NCI-H2107 treated with DMSO at 0.1 percent for 48 hours (cell line): Measurements from ENCODE around the gene EXD2.
"Not testable (repeated sequence)": the region's sequence is repeated elsewhere in the genome, so short reads cannot be mapped to it uniquely, and the experiment has no call there.

Experiments used
- DNase-seq: peaks from one replicate; lab custom pipeline; 2025; ENCODE audit not compliant: unreplicated experiment; lab: John Stamatoyannopoulos, UW

The EXD2 gene

DNA sequence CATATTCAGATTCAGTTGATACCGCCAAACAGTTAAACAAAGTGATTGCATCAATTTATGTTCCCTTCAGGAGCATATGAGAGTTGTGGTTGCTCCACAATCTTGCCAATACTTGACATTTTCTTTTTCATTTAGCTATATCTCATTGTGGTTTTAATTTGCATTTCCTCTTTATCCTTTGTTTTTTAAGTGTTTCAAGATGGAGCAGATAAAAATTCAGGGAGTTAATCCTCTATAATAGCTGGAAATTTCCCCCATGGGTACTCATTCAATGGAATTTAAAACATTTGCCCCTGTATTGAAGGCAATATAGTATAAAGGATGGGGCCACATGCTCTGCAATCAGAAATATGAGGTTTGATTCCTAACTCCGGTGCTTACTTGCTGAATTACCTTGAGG, 1.1 kb upstream of the EXD2 start:
- no peak for DNase-seq

DNA sequence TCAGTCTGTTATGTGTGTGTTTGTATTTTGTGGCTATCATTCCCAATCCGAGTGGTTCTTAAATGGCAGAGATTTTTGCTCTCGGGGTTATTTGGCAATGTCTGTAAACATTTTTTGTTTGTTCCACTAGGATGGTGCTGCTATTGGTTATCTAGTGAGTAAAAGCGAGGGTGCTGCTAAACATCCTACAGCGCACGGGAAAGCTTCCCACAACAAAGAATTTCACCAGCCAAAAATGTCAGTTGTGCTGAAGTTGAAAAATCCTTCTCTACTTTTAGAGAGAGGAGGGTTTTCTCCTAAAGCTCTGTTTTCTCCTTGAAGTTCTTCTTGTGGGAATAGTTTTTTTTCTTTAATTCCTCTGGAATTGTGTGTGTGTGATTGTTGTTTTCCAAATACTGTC, 2.4 kb downstream of the EXD2 start:
- DNase-seq: no peak

DNA sequence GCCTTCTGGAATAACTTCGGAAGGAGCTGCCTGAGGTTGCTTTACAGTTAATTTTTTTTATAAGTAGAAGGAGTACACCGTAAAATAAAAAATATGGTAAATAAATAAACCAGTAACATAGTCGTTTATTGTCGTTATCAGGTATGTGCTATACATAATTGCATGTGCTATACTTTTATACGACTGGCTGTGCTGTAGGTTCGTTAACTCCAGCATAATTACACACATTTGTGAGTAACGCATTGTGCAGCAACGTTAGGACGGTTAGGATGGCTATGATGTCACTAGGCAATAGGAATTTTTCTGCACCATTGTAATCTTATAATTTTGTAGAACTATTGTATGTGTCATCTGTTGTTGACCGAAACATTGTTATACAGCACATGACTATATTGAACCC, 8.5 kb downstream of the EXD2 start:
- no peak for DNase-seq

DNA sequence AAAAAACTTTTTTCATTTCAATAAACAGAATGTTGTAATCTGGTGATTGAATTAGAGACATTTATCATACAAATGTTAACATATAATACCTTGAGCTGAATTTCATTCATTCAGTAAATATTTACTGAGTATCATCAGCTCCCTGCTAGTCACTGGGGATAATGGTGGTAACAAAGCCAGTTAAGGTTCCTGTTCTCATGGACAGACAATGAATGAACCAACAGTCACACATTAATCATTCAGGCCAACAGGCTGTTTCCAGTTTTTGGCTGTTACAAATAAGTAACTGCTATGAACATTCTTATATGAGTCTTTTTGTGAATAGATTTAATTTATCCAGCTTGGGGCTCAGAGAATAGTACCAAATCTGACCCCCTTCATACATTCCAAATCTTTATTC, 13.5 kb downstream of the EXD2 start:
- DNase-seq: no peak

DNA sequence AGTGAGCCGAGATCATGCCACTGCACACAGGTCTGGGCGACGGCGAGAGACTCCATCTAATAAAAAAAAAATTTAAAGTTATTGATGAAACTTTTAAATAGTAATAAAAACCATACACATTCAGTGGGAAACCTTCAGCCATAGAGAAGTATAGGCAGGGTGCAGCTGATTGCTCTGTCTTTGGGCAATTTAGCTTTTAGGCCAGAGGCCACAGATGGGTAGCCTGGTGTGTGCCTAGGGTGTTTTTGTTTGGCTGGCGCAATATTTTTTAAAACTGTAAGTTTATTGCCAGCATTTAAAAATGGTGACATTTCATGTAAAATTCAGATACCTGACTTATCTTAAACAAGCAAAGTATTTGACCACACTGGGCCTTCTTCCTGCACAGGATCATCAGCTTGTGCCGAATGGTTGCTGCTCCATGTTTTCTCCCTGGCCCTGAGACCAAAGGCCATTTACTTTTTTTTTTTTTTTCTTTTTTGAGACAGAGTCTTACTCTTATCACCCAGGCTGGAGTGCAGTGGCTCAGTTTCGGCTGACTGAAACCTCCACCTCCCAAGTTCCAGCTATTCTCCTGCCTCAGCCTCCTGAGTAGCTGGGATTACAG, 16.2 kb downstream of the EXD2 start:
- no peak for DNase-seq

DNA sequence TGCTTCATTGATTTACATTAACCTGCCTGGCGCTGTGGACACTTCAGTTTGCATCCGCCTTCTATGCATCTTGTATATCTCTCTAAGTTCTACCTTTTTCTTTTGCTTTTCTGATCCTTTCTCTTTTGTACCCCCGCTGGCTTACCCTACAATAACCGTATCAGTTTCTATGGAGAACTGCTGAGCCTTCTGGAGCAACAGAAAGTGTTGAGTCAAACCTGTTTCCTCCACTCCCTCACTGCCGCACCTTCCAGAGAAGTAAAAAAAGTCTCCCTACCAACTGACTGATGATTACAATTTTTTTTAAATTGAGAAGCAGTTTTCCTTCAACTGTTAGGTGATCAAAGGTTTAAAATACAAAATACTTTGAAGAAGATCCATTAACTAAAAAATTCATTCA, 17.4 kb downstream of the EXD2 start:
- DNase-seq: no peak

DNA sequence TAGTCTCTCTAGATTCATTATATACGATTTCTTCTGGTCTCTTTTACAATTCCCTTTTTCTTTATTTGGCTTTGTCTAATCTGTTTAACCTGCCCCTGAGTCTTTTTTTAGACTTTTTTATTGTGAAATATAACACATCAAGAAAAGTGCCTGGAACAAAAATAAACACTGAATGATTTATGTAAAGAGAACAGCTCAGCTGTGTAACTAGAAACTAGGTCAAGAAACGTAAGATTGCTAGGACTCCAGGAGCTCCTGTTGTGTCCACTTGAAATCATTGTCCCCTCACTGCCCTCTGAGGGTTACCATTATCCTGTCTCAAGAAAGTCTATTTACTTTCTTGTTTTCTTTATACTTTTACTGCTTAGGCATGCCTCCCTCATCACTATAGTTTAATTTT, 23.1 kb downstream of the EXD2 start:
- DNase-seq: no peak

DNA sequence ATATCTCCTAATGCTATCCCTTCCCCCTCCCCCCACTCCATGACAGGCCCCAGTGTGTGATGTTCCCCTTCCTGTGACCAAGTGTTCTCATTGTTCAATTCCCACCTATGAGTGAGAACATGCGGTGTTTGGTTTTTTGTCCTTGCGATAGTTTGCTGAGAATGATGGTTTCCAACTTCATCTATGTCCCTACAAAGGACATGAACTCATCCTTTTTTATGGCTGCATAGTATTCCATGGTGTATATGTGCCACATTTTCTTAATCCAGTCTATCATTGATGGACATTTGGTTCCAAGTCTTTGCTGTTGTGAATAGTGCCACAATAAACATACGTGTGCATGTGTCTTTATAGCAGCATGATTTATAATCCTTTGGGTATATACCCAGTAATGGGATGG, 26.4 kb downstream of the EXD2 start:
- not testable (repeated sequence) for DNase-seq

DNA sequence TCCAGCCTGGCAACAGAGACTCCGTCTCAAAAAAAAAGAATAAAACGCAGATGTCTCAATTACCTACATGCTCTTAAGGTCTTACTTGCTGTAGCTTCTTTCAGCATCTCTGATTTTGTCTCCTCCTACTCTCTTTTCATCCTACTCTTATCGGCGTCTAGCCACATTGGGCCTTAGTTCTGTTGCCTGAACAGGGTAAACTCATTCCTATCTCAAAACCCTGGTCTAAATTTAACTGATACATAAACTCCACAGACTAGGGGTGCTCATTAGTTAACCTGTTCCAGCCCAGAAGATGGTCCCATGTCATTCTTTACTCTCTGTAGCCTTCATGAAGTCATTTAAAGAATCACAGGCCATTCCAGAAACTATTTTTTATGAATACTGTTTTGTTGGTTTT, 33.6 kb downstream of the EXD2 start:
- no peak for DNase-seq

DNA sequence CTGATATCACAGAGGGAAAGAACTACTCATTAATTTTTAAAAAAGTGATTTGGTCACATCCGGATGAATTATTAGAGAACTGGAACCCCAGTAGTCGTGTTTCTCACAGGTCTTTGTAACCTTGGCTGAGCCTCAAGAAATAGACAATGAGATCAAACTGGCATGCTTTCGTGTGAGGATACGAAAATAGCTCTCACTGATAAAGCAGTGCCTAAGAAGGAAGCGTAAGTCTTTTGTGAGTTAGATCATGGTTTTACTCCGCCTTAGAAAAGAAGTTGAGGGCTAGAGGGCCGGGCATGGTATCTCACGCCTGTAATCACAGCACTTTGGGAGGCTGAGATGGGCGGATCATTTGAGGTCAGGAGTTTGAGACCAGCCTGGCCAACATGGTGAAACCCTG, 34.9 kb downstream of the EXD2 start:
- DNase-seq: no peak

DNA sequence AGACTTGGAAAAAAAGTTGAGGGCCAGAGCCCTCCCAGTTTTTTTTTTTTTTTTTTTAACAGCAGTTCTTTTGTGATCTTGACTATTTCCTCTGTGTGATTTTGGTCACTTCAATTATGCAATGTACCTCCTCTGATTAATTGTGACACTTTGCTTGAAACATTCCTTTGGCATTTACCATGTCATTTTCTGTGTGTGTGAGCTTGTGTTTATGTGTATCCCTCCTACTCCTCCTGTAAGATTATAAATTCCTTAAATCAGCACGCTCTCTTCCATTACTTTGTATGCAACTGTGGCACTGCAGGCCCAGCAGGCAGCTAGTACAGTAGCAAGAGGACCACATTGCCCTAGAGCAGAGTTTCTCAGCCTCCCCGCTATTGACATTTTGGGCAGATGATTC, 35.4 kb downstream of the EXD2 start:
- no peak for DNase-seq

DNA sequence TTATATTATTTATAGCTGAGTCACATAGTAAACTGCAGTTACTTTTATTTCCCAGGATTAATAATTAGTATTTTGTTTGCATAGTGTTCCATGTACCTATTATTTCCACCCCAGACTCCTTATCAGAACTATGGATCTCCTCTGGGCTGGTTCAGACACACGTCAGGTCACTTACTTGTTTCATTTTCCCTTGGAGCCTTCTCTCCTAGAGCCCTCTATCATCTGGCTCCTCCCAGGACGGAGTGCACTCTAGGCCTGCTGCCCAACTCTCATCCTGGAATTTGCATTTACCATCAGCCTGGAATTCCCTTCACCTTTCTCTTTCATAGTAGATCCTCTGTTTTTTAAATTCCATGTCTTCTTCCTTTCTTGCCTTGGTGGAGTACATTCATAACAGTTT, 40.2 kb downstream of the EXD2 start:
- DNase-seq: no peak

DNA sequence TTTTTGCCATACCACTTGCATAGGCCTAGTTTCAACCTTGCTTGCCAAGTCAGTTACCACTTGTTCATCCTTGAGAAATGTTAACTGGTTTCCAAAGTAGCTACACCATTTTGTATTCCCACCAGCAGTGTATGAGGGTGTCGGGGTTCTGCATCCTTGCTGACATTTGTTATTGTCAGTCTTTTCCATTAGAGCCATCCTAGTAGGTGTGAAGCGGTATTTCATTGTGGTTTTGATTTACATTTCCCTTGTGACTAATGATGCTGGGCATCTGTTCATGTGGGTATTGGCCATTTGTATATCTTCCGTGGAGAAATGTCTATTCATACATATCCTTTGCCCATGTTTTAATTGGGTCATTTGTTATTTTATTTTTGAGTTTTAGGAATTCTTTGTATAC, 41.1 kb downstream of the EXD2 start:
- no peak for DNase-seq

DNA sequence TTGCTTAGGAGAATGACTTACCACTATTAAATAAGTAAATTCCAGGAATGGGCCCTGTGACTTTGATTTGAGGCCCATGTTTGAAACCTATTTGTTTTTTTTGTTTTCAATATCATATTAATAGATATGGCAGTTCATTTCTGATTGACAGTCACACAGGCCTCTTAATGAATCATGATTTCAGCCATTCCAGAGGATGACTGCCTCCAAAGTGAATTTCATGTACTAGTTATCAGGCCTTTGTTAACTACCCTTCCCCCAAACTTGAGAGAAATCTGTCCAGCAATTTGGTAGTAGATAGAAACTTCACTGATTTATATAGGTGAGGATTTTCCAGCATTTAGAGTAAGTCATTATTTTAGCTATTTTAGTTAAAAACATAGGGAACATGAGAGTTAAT, 42.8 kb downstream of the EXD2 start:
- no peak for DNase-seq

DNA sequence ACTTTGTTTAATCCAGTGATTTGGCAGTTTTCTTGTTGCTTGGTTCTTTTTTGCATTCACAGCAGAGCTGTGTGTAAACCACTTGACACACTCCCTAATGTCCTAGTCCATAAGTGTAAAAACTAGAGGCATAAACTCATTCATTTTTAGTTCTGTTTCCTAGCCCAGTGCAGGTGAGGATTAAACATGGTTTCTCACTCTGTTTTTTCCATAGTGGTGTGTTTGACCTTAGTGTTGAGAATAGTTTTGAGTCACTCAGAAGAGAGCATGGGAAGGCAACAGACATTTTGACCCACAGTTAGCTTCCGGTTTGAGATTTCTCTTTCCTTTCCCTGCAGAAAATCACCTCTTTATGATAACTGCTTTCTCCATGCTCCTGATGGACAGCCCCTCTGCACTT, 44.4 kb downstream of the EXD2 start:
- no peak for DNase-seq

DNA sequence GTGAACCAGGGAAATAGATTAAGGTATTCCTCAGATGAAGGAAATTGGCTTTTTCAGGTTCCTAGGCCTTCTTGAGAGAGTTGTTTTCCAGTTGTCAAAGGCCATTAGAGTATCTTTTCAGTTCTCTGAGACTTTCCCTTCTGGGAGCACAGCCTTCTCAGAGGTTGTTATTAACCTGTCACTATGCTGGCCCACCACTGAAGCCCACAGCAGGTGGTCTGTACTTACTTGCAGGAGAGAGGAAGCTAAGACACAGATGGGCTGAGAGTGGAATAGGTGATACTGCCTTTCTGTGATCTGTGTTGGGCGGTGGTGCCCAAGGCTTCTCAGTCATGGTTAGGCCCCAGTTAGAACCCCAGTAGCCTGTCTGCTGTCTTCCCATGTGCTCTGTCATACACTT, 45.8 kb downstream of the EXD2 start:
- no peak for DNase-seq

DNA sequence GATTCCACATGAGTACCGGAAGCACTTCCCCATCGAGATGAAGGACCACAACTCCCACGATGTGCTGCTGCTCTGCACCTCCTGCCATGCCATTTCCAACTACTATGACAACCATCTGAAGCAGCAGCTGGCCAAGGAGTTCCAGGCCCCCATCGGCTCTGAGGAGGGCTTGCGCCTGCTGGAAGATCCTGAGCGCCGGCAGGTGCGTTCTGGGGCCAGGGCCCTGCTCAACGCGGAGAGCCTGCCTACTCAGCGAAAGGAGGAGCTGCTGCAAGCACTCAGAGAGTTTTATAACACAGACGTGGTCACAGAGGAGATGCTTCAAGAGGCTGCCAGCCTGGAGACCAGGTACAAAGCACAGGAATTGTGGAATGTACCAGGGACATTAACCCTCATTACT, 46.3 kb downstream of the EXD2 start:
- no peak for DNase-seq

DNA sequence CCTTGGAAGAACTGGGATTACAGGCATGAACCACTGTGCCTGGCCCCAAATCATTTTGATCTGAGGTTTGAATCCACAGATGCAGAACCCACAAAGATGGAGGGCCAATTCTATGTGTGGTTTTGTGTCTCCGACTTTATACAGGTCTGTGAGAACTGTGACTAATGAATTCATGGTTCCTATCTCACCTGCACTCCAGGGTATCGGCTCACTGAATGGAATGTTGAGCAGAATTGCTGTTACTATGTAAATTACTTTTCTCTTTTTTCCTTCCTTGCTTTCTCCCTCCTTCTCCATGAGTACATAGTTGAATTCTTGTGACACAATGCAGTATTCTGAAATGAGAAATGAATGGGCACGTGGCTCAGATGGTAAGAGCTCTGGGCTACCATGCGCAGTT, 47.6 kb downstream of the EXD2 start:
- DNase-seq: no peak

DNA sequence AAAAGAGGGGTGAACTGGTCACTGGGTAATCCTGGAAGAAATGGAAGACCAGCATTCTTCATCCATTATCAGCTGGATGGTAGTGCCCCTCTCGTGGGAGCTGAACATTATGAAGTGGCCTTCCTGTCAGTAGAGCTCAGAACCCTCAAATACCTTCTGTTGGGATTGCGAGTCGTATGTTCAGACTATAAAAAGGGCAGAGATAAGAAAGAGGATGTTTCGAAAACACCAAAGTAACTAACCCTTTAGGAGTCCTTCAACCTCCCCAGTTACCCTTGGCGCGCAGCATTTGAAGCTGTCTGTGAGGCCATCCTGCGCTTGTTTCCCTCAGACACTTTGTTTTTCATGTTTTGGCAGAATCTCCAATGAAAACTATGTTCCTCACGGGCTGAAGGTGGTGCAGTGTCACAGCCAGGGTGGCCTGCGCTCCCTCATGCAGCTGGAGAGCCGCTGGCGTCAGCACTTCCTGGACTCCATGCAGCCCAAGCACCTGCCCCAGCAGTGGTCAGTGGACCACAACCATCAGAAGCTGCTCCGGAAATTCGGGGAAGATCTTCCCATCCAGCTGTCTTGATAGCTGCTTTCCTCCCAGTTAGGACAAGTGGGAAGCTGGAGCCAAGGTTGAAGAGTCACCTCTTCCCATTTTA, 49.4 kb downstream of the EXD2 start:
- no peak for DNase-seq

DNA sequence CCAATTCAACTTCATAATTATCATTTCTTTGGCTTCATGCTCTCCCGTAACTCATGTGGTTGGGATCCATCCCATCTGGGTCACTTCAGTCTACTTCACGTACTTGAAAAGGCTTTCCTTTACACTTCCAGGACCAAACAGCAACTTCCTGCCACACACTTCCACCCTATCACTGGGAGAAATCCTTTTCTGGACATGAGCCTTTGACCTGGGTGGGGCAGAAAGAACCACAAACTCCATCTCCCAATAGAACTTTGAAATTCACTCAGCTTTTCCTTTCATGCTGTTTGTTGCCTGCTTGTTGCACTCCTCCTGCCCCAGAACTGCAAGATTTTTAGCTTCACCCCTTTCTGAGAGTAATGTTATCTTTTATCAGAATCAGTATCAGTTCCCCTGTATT, 50.3 kb downstream of the EXD2 start:
- no peak for DNase-seq

DNA sequence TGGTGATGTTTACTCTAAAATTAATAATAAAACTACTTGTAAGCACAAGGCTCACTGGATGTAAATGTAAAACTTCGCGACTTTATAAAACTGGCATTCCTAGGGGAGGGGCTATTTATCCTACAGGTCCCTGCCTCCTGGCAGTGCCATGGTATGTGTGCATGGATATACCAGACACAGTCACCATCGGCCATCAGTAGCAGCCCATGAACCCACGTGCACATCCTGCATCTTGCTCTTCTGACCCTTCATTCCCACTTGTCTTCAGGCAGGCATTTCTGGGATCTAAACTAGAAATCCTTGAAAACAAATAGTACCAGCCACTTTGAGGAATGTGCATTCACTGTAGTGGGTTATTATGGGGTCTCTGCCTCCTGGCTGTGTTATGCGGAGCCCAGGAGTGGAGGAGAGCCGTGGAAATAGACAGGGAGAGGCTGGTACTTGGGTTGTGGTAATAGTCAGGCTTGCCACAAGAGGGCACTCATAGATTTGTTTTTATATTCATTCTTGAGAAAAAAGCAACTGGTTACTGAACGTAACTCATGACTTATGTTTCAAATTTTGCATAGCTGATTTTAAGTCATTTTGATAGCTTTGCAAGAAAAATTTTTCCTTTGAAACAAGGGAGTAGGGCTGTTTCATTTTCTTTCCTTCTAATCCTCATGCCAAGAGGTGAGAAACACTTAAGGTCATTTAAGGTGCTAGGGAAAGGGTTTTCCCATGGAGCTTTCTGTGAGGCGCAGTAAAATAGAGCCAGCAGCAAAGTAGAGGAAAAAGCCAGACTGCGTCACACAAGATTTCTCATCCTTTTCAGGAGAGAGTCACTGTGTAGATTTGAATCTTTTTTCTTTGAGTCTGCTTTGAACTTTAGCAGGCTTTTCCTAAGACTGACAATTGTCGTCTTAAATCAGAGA, 51.3 kb downstream of the EXD2 start:
- peak; percentile 82 for DNase-seq

DNA sequence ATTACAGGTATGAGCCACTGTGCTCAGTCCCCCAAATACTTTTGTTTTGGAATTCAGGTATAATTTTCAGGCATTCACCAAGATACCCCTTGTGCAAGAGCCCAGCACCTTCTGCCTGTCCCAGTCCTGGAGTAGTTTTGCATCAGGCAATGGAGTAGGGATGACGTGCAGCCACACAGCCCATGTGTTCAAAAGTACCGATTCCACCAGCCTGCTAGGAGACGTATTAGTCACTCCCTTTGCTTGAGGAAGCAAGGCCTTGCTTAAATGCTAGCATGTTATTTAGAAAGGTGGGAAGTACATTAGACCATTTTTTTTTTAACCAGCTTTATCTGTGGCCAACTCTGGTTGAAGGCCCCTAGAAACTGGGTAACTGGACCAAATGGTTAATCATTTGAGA, 53.6 kb downstream of the EXD2 start:
- no peak for DNase-seq
